ENCODE measurements around the gene GDF2. TPM values are rescaled to one million over a fixed set of nuclear protein-coding genes. Genes with fewer than 3 reads are reported as not detected.

GDF2 gene
- total RNA-seq (not detected), polyA plus RNA-seq (ENCODE audit: insufficient read length in 2 of 2) (under 1 TPM in 1 of 2 donors, not detected in 1; 0.13 TPM)
- long read RNA-seq, donor 1 = 0 reads
- long read RNA-seq, donor 2 = 0 reads
- long read RNA-seq, donor 3 = 0 reads
- long read RNA-seq, donor 4 = 0 reads

DNA sequence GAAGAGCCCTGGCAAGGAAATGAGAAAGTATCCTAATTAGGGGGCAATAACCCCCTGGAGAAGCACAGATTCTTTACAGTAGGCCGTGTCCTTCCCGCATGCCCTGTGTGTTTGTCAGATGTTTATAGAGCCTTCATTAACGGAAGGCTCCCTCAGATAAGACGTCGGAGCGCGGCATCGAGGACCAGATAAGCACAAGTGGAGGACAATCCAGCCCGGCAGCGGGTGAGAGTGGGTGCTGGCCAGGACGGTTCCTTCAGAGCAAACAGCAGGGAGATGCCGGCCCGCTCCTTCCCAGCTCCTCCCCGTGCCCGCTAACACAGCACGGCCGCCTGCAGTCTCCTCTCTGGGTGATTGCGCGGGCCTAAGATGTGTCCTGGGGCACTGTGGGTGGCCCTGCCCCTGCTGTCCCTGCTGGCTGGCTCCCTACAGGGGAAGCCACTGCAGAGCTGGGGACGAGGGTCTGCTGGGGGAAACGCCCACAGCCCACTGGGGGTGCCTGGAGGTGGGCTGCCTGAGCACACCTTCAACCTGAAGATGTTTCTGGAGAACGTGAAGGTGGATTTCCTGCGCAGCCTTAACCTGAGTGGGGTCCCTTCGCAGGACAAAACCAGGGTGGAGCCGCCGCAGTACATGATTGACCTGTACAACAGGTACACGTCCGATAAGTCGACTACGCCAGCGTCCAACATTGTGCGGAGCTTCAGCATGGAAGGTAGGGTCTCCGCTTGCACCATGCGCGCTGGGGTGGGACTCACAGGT is at the start of gene GDF2:
Gene GDF2, plus strand, starts transcription at position 155 of the 762 bp plus-strand sequence. Its CDS starts 215 bp downstream, at position 370.
- WGBS (ENCODE audit: insufficient coverage) = 89% methylated on average over 35 of the region's 35 CpGs
- H3K4me3 ChIP-seq (ENCODE audit: low read depth, low read length) = no peak within 1 kb of the TSS
- DNase-seq (ENCODE audit: low read depth in 4 of 6, low spot score in 6 of 6) = no peak

DNA sequence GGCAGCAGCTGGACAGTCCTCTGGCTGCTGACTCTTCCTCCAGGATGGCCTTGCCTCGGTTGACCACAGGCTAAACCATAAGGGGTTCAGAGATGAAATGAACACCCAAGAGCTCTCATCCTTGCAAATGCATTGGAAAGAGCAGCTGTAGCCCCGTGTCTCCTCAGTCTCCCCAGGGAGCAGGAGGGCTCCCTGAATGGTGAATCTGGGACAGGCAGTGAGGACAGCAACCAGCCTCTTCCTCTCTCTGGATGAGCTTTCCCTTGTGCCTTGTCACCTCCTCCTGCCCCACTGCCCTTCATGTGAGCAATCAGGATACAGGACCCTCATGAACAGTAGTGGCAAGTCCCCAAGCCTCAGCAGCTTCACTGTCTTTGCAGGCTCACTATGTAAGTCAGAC is 46.2 kb upstream of the GDF2 start:
- no peak for DNase-seq (ENCODE audit: low read depth in 4 of 6, low spot score in 6 of 6)
- peaks cover 4% of the 10 kb centered on the region for H3K9me3 ChIP-seq (ENCODE audit: control insufficient read depth, insufficient read depth, low read length)
- H3K4me1 ChIP-seq (ENCODE audit: control insufficient read depth, insufficient read depth, low read length) = peaks cover 6% of the 10 kb centered on the region
- no peak overlapping the region for H3K27ac ChIP-seq (ENCODE audit: low read depth, low read length)
- 92% methylated on average over 2 of the region's 2 CpGs for WGBS (ENCODE audit: insufficient coverage)
- no peaks in the 10 kb centered on the region for H3K27me3 ChIP-seq (ENCODE audit: control insufficient read depth, insufficient read depth, low read length)
- no peaks in the 10 kb centered on the region for H3K36me3 ChIP-seq (ENCODE audit: control insufficient read depth, insufficient read depth, low read length)
- H3K4me3 ChIP-seq (ENCODE audit: low read depth, low read length) = no peak overlapping the region

More for the DNA sequence above, at the start of gene GDF2:
- Histone ChIP-seq H3K9me3 (ENCODE audit: control insufficient read depth, insufficient read depth, low read length) (no peaks in the 10 kb centered on the region), H3K27me3 (ENCODE audit: control insufficient read depth, insufficient read depth, low read length) (no peaks in the 10 kb centered on the region), H3K27ac (ENCODE audit: low read depth, low read length) (no peak within 1 kb of the TSS), H3K4me1 (ENCODE audit: control insufficient read depth, insufficient read depth, low read length) (peaks cover 12% of the 10 kb centered on the region), H3K36me3 (ENCODE audit: control insufficient read depth, insufficient read depth, low read length) (no peaks in the 10 kb centered on the region)

DNA sequence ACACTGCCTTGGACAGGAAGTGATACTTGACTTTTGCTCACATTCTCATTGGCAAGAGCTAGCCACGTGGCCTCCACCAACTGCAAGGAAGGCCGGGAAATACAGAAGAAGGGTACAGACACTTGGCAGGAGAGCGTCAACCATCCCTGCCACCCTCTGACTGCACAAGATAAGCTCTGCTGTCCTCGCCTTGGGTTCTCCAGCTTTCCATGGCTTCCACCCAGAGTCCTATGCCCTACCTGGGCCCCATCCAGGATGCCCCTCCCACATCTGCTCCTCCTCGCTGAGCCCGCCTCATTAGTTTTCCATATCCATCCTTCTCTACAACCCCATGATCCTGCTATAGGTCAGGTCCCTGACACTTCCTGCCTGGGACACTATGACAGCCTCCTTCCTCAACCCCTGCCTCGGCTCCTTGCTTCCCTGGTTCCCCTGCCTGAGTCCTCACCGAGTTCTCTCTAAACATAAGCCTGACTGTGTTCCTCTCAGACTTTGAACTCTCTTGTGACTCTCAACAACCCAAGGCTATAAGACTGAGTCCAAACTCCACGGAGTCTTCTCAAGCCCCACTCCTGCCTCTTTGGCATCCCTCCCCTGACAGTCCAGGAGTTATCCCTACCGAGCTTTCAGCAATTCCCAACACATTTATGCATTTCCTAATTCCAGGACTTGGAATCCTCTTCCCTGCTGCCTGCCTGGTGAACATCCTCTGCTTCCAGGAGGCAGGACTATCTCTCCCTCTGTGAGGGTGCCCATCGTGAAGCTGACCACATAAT is 45.5 kb upstream of the GDF2 start:
- peaks cover 6% of the 10 kb centered on the region for H3K4me1 ChIP-seq (ENCODE audit: control insufficient read depth, insufficient read depth, low read length)
- no peaks in the 10 kb centered on the region for H3K36me3 ChIP-seq (ENCODE audit: control insufficient read depth, insufficient read depth, low read length)
- H3K4me3 ChIP-seq (ENCODE audit: low read depth, low read length) = no peak overlapping the region
- DNase-seq (ENCODE audit: low read depth in 4 of 6, low spot score in 6 of 6) = no peak
- H3K9me3 ChIP-seq (ENCODE audit: control insufficient read depth, insufficient read depth, low read length) = peaks cover 4% of the 10 kb centered on the region
- H3K27ac ChIP-seq (ENCODE audit: low read depth, low read length) = no peak overlapping the region
- 91% methylated on average over 10 of the region's 11 CpGs for WGBS (ENCODE audit: insufficient coverage)
- no peaks in the 10 kb centered on the region for H3K27me3 ChIP-seq (ENCODE audit: control insufficient read depth, insufficient read depth, low read length)

DNA sequence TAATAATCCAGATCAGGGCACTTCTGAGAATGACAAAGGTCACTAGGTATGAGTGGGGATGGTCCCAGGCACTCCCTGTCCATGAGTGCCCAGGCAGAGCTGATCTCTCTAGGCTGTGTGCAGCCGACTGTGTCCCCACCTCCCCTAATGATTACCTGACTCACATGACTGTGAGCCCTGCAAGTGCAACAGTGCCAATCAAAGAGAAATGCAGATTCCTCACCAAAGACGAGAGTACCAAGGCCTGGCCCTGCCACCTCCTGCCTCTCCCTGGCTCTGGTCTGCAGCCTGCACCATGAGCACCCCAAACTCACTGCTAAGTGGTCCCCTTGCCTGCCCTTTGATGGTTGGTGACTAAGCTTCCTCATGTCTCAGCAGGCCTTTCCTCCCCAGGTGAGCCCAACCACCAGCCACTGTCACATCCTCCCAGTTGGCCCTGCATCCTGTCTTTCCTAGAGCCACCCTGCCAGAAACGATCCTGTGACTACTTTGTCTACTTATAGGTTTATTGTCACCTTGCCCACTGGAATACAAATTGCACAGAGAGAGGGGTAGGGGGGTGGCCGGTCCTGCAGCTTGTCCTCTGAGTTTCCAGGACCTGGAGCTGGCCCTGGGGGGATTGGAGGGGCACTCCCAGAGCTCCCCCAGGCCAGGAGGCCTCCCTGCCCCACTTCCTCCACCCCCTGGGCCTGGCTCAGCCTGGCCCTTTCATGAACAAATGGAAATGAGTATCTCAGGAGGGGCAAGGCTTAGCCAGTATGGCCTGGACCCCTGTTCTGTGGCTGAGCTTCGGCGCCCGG is 44.7 kb upstream of the GDF2 start:
- H3K27me3 ChIP-seq (ENCODE audit: control insufficient read depth, insufficient read depth, low read length) = no peaks in the 10 kb centered on the region
- H3K36me3 ChIP-seq (ENCODE audit: control insufficient read depth, insufficient read depth, low read length) = no peaks in the 10 kb centered on the region
- H3K4me1 ChIP-seq (ENCODE audit: control insufficient read depth, insufficient read depth, low read length) = peaks cover 6% of the 10 kb centered on the region
- no peak overlapping the region for H3K27ac ChIP-seq (ENCODE audit: low read depth, low read length)
- DNase-seq (ENCODE audit: low read depth in 4 of 6, low spot score in 6 of 6) = no peak
- H3K4me3 ChIP-seq (ENCODE audit: low read depth, low read length) = no peak overlapping the region
- WGBS (ENCODE audit: insufficient coverage) = 71% methylated on average over 5 of the region's 7 CpGs
- no peaks in the 10 kb centered on the region for H3K9me3 ChIP-seq (ENCODE audit: control insufficient read depth, insufficient read depth, low read length)

DNA sequence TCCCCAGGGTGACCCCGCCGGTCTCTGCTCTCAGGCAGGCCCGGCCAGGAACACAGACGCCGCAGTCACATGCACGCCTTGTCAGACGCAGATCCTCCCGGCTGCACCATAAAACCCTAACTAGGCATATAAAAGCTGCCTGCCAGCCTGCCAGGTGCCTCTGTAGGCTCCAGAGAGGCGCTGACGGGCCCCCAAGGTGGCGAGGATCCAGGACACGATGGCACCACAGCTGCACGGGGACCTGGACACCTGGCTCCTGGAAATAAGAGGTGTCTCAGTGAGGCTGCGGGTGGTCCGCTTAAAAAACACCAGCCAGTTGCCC is 44.1 kb upstream of the GDF2 start:
- DNase-seq (ENCODE audit: low read depth in 4 of 6, low spot score in 6 of 6) = no peak
- Histone ChIP-seq H3K9me3 (ENCODE audit: control insufficient read depth, insufficient read depth, low read length) (no peaks in the 10 kb centered on the region), H3K27me3 (ENCODE audit: control insufficient read depth, insufficient read depth, low read length) (no peaks in the 10 kb centered on the region), H3K4me1 (ENCODE audit: control insufficient read depth, insufficient read depth, low read length) (peaks cover 6% of the 10 kb centered on the region), H3K4me3 (ENCODE audit: low read depth, low read length) (no peak overlapping the region), H3K27ac (ENCODE audit: low read depth, low read length) (no peak overlapping the region), H3K36me3 (ENCODE audit: control insufficient read depth, insufficient read depth, low read length) (no peaks in the 10 kb centered on the region)
- WGBS (ENCODE audit: insufficient coverage) = 77% methylated on average over 14 of the region's 15 CpGs

DNA sequence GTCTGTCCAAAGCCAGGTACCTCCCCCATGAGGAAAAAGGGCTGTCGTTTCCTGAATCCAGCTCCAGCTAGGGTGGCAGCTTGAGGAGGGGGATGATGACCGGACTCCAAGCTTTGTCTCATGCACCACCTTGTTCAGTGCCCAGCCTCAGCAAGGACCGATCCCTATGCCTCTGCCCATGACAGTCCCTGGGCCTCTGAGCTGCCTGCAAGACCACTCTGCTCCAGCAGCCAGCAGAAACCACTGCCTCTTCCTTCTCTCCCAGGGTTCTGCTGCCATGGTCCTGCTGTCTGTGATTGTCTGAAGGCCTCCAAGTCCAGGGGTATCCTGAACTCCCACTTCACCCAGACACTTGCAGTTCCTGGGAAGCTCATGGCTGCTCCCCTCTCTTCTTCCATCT is 43.5 kb upstream of the GDF2 start:
- H3K9me3 ChIP-seq (ENCODE audit: control insufficient read depth, insufficient read depth, low read length) = no peaks in the 10 kb centered on the region
- no peaks in the 10 kb centered on the region for H3K27me3 ChIP-seq (ENCODE audit: control insufficient read depth, insufficient read depth, low read length)
- DNase-seq (ENCODE audit: low read depth in 4 of 6, low spot score in 6 of 6) = no peak
- no peak overlapping the region for H3K27ac ChIP-seq (ENCODE audit: low read depth, low read length)
- peaks cover 6% of the 10 kb centered on the region for H3K4me1 ChIP-seq (ENCODE audit: control insufficient read depth, insufficient read depth, low read length)
- H3K36me3 ChIP-seq (ENCODE audit: control insufficient read depth, insufficient read depth, low read length) = no peaks in the 10 kb centered on the region
- WGBS (ENCODE audit: insufficient coverage) = 93% methylated on average over 2 of the region's 3 CpGs
- H3K4me3 ChIP-seq (ENCODE audit: low read depth, low read length) = no peak overlapping the region

DNA sequence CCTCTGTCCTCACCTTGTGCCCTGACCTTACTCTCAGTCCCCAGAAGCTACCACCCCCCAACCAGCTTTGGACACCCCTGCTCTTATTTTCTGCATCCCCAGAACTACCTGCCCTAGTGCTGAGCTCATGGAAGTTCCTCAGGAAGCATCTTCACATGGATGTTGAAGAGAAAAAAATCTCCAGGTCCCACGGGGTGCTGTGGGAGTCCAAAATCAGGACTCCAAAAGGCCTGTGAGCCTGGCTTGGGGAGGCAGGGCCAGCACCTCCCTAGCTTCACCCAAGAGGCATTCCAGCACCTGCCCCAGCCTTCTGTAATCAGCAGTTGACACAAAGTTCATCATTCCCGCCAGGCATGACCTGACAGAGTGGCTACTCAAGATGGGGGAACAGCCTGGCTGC is 43.0 kb upstream of the GDF2 start:
- Histone ChIP-seq H3K36me3 (ENCODE audit: control insufficient read depth, insufficient read depth, low read length) (no peaks in the 10 kb centered on the region), H3K9me3 (ENCODE audit: control insufficient read depth, insufficient read depth, low read length) (no peaks in the 10 kb centered on the region), H3K4me3 (ENCODE audit: low read depth, low read length) (no peak overlapping the region), H3K27ac (ENCODE audit: low read depth, low read length) (no peak overlapping the region), H3K27me3 (ENCODE audit: control insufficient read depth, insufficient read depth, low read length) (no peaks in the 10 kb centered on the region), H3K4me1 (ENCODE audit: control insufficient read depth, insufficient read depth, low read length) (peaks cover 6% of the 10 kb centered on the region)
- WGBS (ENCODE audit: insufficient coverage) = 85% methylated on average over 2 of the region's 2 CpGs
- DNase-seq (ENCODE audit: low read depth in 4 of 6, low spot score in 6 of 6) = no peak

GRCh38 chr10:47282005-47282656 is 40.1 kb upstream of the GDF2 start:
- no peaks in the 10 kb centered on the region for H3K9me3 ChIP-seq (ENCODE audit: control insufficient read depth, insufficient read depth, low read length)
- no peak for DNase-seq (ENCODE audit: low read depth in 4 of 6, low spot score in 6 of 6)
- H3K27me3 ChIP-seq (ENCODE audit: control insufficient read depth, insufficient read depth, low read length) = no peaks in the 10 kb centered on the region
- peaks cover 12% of the 10 kb centered on the region for H3K4me1 ChIP-seq (ENCODE audit: control insufficient read depth, insufficient read depth, low read length)
- no peak overlapping the region for H3K27ac ChIP-seq (ENCODE audit: low read depth, low read length)
- H3K4me3 ChIP-seq (ENCODE audit: low read depth, low read length) = no peak overlapping the region
- no peaks in the 10 kb centered on the region for H3K36me3 ChIP-seq (ENCODE audit: control insufficient read depth, insufficient read depth, low read length)
- 87% methylated on average over 6 of the region's 6 CpGs for WGBS (ENCODE audit: insufficient coverage)

- WGBS (ENCODE audit: insufficient coverage) = 95% methylated on average over 4 of the region's 6 CpGs
Measured at GRCh38 chr10:47282657-47283018, 39.6 kb upstream of the GDF2 start.

More at GRCh38 chr10:47282657-47283018, 39.6 kb upstream of the GDF2 start:
- peaks cover 17% of the 10 kb centered on the region for H3K4me1 ChIP-seq (ENCODE audit: control insufficient read depth, insufficient read depth, low read length)
- no peak for DNase-seq (ENCODE audit: low read depth in 4 of 6, low spot score in 6 of 6)
- H3K27me3 ChIP-seq (ENCODE audit: control insufficient read depth, insufficient read depth, low read length) = no peaks in the 10 kb centered on the region
- H3K36me3 ChIP-seq (ENCODE audit: control insufficient read depth, insufficient read depth, low read length) = no peaks in the 10 kb centered on the region
- no peak overlapping the region for H3K4me3 ChIP-seq (ENCODE audit: low read depth, low read length)
- H3K9me3 ChIP-seq (ENCODE audit: control insufficient read depth, insufficient read depth, low read length) = no peaks in the 10 kb centered on the region
- no peak overlapping the region for H3K27ac ChIP-seq (ENCODE audit: low read depth, low read length)

Data from spinal cord (tissue), 10 donors.